Eye (tissue), 1 donor: ENCODE data around the gene CENPU.

Experiments
- DNase-seq: peaks from one replicate; pipeline ENCODE4 v3.0.0-alpha.2; 2015

The CENPU gene

GRCh38 chr4:184702114-184702513 lies 31.8 kb downstream of the CENPU start:
- no peak for DNase-seq

GRCh38 chr4:184699941-184700340 lies 34.0 kb downstream of the CENPU start:
- DNase-seq: no peak

GRCh38 chr4:184697956-184698355 lies 35.9 kb downstream of the CENPU start:
- no peak for DNase-seq

- DNase-seq: peak; percentile 12
These were observed 38.6 kb downstream of the CENPU start for GRCh38 chr4:184695178-184695896.

GRCh38 chr4:184694412-184694956 lies 39.4 kb downstream of the CENPU start:
- DNase-seq: no peak

- DNase-seq: no peak
These were observed 40.8 kb downstream of the CENPU start for GRCh38 chr4:184693056-184693455.

- DNase-seq: no peak
These were observed 44.2 kb downstream of the CENPU start for GRCh38 chr4:184689681-184690080.

- DNase-seq: no peak
These were observed 45.4 kb downstream of the CENPU start for GRCh38 chr4:184688447-184688846.

- no peak for DNase-seq
These were observed 45.9 kb downstream of the CENPU start for GRCh38 chr4:184688005-184688404.

GRCh38 chr4:184684491-184685189 lies 49.3 kb downstream of the CENPU start:
- DNase-seq: no peak

- no peak for DNase-seq
These were observed 52.0 kb downstream of the CENPU start for GRCh38 chr4:184681916-184682315.

GRCh38 chr4:184680698-184681097 lies 53.2 kb downstream of the CENPU start:
- DNase-seq: no peak

- DNase-seq: no peak
These were observed 57.9 kb downstream of the CENPU start for GRCh38 chr4:184675821-184676492.

GRCh38 chr4:184675018-184675417 lies 58.9 kb downstream of the CENPU start:
- no peak for DNase-seq

GRCh38 chr4:184674011-184674410 lies 59.9 kb downstream of the CENPU start:
- no peak for DNase-seq

GRCh38 chr4:184672741-184673140 lies 61.2 kb downstream of the CENPU start:
- no peak for DNase-seq

GRCh38 chr4:184671101-184671500 lies 62.8 kb downstream of the CENPU start:
- no peak for DNase-seq

- no peak for DNase-seq
These were observed 64.6 kb downstream of the CENPU start for GRCh38 chr4:184669251-184669650.

- DNase-seq: no peak
These were observed 65.3 kb downstream of the CENPU start for GRCh38 chr4:184668511-184669114.

GRCh38 chr4:184668096-184668495 lies 65.8 kb downstream of the CENPU start:
- DNase-seq: no peak

GRCh38 chr4:184666670-184667069 lies 67.2 kb downstream of the CENPU start:
- no peak for DNase-seq

GRCh38 chr4:184664445-184665210 lies 69.3 kb downstream of the CENPU start:
- DNase-seq: peak; percentile 34
